HG03521 (cell line): ENCODE results near the gene KLHL7.

ENCODE experiments used
- ATAC-seq: cut with Tn5 transposase; IDR thresholded peaks from one replicate; pipeline ENCODE4 v1.9.1; 2021; ENCODE audit warnings: mild to moderate bottlenecking, moderate library complexity; ENCODE audit not compliant: unreplicated experiment

The KLHL7 gene

GRCh38 chr7:23105644-23106056 is at the start of gene KLHL7:
Gene KLHL7, plus strand, starts transcription at chr7:23105785. Its CDS starts 242 bp downstream, at chr7:23106027.
- ATAC-seq: peak; percentile 97

- ATAC-seq: no peak
Observed at GRCh38 chr7:23058408-23059096, 47.0 kb upstream of the KLHL7 start.

GRCh38 chr7:23061327-23061726 is 44.3 kb upstream of the KLHL7 start:
- no peak for ATAC-seq

GRCh38 chr7:23062452-23062851 is 43.1 kb upstream of the KLHL7 start:
- ATAC-seq: no peak

DNA sequence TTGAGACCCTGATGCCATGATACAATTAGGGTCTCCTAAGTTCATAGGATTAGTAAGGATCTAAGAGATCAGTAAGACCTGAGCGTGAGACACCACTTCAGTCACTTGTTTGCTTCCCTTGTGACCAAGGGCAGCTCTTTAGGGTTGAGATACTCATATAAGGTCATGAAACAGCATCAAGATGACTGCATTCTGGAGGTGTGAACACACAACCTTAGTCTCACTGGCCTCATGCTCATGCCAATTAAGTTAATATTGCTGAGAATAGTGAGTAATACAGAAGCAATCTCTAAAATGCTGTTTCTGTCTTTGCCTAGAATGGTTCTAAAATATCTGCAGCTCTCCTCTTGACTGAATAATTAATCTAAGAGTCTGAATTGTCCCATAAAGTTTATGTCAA is 39.6 kb upstream of the KLHL7 start:
- ATAC-seq: no peak

- no peak for ATAC-seq
Observed at GRCh38 chr7:23067271-23067670, 38.3 kb upstream of the KLHL7 start.

DNA sequence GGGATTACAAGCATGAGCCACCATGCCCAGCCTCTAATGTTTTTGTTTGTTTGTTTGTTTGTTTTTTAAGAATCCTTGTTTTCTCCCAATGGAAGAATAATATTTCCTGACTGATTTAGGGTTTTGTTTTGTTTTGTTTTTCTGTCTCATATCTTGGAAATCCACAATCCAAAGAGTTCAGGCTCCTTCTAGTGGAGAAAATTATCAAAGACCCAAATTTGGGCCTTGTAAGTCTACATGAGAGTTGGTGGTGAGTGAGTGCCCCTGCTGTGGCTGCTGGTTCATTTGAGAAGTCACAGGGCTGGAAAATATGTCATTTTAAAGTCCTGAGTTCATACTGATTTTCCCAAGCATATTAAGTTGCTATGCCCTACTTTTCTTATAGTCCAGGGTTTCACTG is 33.5 kb upstream of the KLHL7 start:
- no peak for ATAC-seq

DNA sequence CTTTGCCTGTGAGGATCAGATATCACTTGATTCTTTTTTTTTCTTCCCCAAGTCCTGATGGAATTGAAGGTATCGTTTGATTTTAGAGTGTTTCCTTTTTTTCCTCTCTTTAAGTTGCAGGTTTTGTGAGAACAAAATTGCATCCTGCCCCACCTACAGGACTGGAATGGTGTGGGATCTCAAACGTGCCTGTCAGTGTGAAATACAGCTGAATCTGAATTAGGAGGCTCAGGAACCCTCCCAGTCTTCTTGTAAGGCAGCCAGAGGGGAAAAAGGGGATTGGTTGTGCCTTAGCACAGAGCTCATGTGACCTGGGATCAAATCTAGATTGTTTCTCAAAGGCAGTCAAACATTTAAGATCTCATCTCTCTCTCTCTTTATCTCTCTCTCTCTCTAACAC is 32.7 kb upstream of the KLHL7 start:
- ATAC-seq: no peak

- ATAC-seq: no peak
Observed at GRCh38 chr7:23074443-23075261, 30.9 kb upstream of the KLHL7 start.

DNA sequence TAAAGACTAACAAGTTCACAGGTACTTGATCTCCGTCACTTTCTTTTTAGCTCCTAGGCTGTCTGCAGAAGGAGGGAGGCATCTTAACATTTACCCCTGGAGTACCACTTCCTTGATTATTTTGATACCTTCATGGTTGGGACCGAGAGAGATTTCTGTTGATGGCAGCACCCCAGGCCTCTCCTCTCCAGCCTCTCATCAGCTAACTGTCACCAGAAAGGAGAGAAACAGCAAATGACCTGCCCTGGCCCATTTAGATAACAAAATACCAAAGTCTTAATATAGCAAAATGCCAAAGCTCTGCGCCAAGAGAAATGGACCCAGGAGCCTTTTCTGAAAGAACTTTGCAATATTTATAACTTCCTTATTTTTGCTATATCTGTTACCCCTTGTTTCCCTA is 30.0 kb upstream of the KLHL7 start:
- no peak for ATAC-seq

DNA sequence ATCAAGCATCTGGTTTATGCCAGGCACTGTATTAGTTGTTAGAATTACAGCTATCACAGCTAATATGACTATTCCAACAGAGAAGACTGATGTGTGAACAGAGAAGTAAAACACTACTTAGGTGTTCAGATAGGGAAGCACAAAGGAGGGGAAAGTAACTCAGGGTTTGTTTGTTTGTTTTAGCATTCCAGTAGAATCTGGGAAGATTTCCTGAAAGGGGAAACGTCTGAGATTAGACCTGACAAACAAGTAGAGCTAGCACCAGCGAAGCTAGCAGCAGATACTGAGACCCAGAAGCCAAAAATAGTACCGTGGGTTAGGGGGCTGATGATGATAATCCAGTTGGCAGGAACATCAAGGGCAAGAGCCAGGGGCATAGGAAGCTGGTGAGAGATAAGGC is 28.8 kb upstream of the KLHL7 start:
- ATAC-seq: no peak

- no peak for ATAC-seq
Observed at GRCh38 chr7:23093111-23093510, 12.5 kb upstream of the KLHL7 start.

- ATAC-seq: no peak
Observed at GRCh38 chr7:23093546-23093945, 12.0 kb upstream of the KLHL7 start.

- ATAC-seq: no peak
Observed at GRCh38 chr7:23096518-23097290, 8.9 kb upstream of the KLHL7 start.

DNA sequence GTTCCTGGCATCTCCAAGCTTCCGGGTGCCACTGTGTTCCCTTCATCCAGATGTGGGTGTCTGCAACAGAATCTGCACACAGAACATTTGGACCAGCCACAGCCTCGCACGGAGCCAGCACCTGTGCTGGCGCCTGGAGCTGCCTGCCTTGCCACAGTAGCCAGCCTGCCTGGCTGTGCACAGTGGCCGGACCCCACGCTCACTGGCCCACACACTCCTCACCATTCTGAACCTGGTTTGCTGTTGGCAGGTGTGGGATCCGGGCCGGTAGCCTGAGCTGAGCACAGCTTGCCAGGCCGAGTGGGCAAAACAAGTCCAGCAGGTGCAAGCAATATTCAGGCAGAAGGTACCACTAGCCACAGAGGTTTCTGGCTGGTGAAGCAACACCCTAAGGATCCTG is 7.6 kb upstream of the KLHL7 start:
- ATAC-seq: no peak

- ATAC-seq: no peak
Observed at GRCh38 chr7:23098460-23098859, 7.1 kb upstream of the KLHL7 start.

- no peak for ATAC-seq
Observed at GRCh38 chr7:23100697-23101096, 4.9 kb upstream of the KLHL7 start.

GRCh38 chr7:23105086-23105643 is 420 bp upstream of the KLHL7 start:
- peak; percentile 11 for ATAC-seq

- ATAC-seq: peak; percentile 31
Observed at GRCh38 chr7:23106057-23106822, 655 bp downstream of the KLHL7 start.

DNA sequence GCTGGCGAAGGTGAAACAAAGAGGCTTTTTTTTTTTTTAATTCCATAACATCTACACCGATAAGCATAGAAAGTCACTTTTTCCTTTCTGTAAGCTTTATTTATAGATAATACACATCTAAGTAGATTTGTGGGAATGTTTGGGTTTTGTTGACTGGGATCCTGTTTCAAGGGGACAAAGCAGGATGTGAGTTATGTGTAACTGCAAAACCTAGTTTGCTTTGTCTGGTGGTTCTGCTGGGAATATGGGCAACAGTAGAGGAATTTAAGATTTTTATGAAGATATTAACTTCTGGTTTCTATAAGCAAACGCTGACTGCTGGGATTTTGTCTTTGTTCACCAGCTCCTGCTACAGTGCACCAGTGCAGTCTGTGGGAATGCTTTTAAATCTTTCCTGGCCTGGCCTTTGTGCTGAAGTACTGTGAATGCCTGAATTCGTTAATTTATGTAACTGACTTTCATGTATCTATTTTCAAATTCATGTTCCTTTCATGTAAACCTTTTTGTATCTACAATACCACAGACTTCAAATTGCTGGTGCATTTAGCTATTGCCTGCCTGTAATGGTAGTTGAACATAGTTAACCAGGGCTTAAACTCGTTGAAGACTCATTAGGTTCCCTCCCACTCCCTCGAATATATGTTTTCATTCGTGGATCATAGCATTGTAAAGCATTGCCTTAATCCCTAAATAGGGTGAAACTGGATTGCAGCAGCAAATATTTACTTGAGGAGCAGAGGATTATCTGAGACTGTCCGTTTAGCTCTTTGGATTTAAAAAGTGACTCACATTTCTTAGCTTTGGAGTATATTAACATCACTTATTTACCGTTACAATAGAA is 1.5 kb downstream of the KLHL7 start:
- no peak for ATAC-seq
